ENCODE measurements around the gene PPP3CA.

The PPP3CA gene

GRCh38 chr4:101025755-101026154 is 321.6 kb downstream of the PPP3CA start:
- Histone ChIP-seq H3K9ac (ENCODE audit: low read length) (no peak overlapping the region), H2AFZ (ENCODE audit: low read length) (no peak overlapping the region), H3K36me3 (replicated peaks; ENCODE audit: insufficient read depth, low read length) (no peaks in the 10 kb centered on the region), H3K9me3 (replicated peaks; ENCODE audit: insufficient read depth, low read length) (no peaks in the 10 kb centered on the region), H3K79me2 (ENCODE audit: low read length) (no peaks in the 10 kb centered on the region), H3K4me2 (ENCODE audit: low read depth, low read length) (no peak overlapping the region), H3K27me3 (replicated peaks; ENCODE audit: insufficient read depth, low read length) (no peaks in the 10 kb centered on the region), H3K4me1 (ENCODE audit: low read length) (peaks cover 10% of the 10 kb centered on the region), H4K20me1 (ENCODE audit: insufficient read depth, low read length) (no peaks in the 10 kb centered on the region), H3K9me2 (replicated peaks; ENCODE audit: insufficient read depth, low read length) (no peaks in the 10 kb centered on the region), H3K4me3 (ENCODE audit: low read length) (no peak overlapping the region), H3K27ac (ENCODE audit: low read length) (no peak overlapping the region), H3F3A (ENCODE audit: insufficient read depth, low read length) (no peaks in the 10 kb centered on the region; the same call in 1 of the 2 replicates)
- DNase-seq, result no peak
- TF ChIP-seq EZH2phosphoT487 (IDR thresholded peaks at IDR 0.05; ENCODE audit: low read length), result no peak
- TF ChIP-seq EZH2 (optimal IDR thresholded peaks at IDR 0.05; ENCODE audit: low read depth, low read length), result no peak
- TF ChIP-seq CTCF (IDR thresholded peaks at IDR 0.05; ENCODE audit: low read length), result no peak

GRCh38 chr4:101022151-101023024 is 324.9 kb downstream of the PPP3CA start:
- H3K4me1 ChIP-seq (ENCODE audit: low read length), result peaks cover 38% of the 10 kb centered on the region
- H3K9ac ChIP-seq (ENCODE audit: low read length), result no peak overlapping the region
- H3K36me3 ChIP-seq (replicated peaks; ENCODE audit: insufficient read depth, low read length), result no peaks in the 10 kb centered on the region
- H4K20me1 ChIP-seq (ENCODE audit: insufficient read depth, low read length), result no peaks in the 10 kb centered on the region
- no peaks in the 10 kb centered on the region for H3K9me3 ChIP-seq (replicated peaks; ENCODE audit: insufficient read depth, low read length)
- no peaks in the 10 kb centered on the region for H3K27me3 ChIP-seq (replicated peaks; ENCODE audit: insufficient read depth, low read length)
- no peak overlapping the region for H3K4me3 ChIP-seq (ENCODE audit: low read length)
- TF ChIP-seq EZH2 (optimal IDR thresholded peaks at IDR 0.05; ENCODE audit: low read depth, low read length) (no peak), EZH2phosphoT487 (IDR thresholded peaks at IDR 0.05; ENCODE audit: low read length) (no peak), CTCF (IDR thresholded peaks at IDR 0.05; ENCODE audit: low read length) (no peak)
- no peak for DNase-seq
- H3K4me2 ChIP-seq (ENCODE audit: low read depth, low read length), result no peak overlapping the region
- no peaks in the 10 kb centered on the region for H3K9me2 ChIP-seq (replicated peaks; ENCODE audit: insufficient read depth, low read length)
- H2AFZ ChIP-seq (ENCODE audit: low read length), result no peak overlapping the region
- no peak overlapping the region for H3K27ac ChIP-seq (ENCODE audit: low read length)
- no peaks in the 10 kb centered on the region for H3K79me2 ChIP-seq (ENCODE audit: low read length)
- H3F3A ChIP-seq (ENCODE audit: insufficient read depth, low read length), result peaks cover 15% of the 10 kb centered on the region

GRCh38 chr4:101020956-101021355 is 326.4 kb downstream of the PPP3CA start:
- Histone ChIP-seq H3K27ac (ENCODE audit: low read length) (peak overlapping the region; percentile 92; the same call in 1 of the 2 replicates), H3K9ac (ENCODE audit: low read length) (no peak overlapping the region), H3F3A (ENCODE audit: insufficient read depth, low read length) (peaks cover 15% of the 10 kb centered on the region), H3K4me1 (ENCODE audit: low read length) (peaks cover 42% of the 10 kb centered on the region), H3K4me3 (ENCODE audit: low read length) (no peak overlapping the region), H2AFZ (ENCODE audit: low read length) (no peak overlapping the region), H3K36me3 (replicated peaks; ENCODE audit: insufficient read depth, low read length) (no peaks in the 10 kb centered on the region), H3K9me3 (replicated peaks; ENCODE audit: insufficient read depth, low read length) (no peaks in the 10 kb centered on the region), H3K4me2 (ENCODE audit: low read depth, low read length) (peak overlapping the region; percentile 17; the same call in 1 of the 2 replicates), H3K9me2 (replicated peaks; ENCODE audit: insufficient read depth, low read length) (no peaks in the 10 kb centered on the region), H3K79me2 (ENCODE audit: low read length) (no peaks in the 10 kb centered on the region), H4K20me1 (ENCODE audit: insufficient read depth, low read length) (no peaks in the 10 kb centered on the region), H3K27me3 (replicated peaks; ENCODE audit: insufficient read depth, low read length) (no peaks in the 10 kb centered on the region)
- no peak for TF ChIP-seq EZH2phosphoT487 (IDR thresholded peaks at IDR 0.05; ENCODE audit: low read length)
- TF ChIP-seq CTCF (IDR thresholded peaks at IDR 0.05; ENCODE audit: low read length), result no peak
- no peak for TF ChIP-seq EZH2 (optimal IDR thresholded peaks at IDR 0.05; ENCODE audit: low read depth, low read length)
- peak; percentile 34 for DNase-seq

Measured in MM.1S (cell line).